Head of caudate nucleus (tissue), 42 donors: ENCODE results near the gene NSMCE1.
"Not testable (repeated sequence)": the region's sequence is repeated elsewhere in the genome, so short reads cannot be mapped to it uniquely, and the experiment has no call there.

Experiments
- DNase-seq, 42 donors: peaks; one replicate each; pipeline versions ENCODE4 v3.0.0 to v3.0.0-alpha.2; 2020 to 2021; ENCODE audit warnings: mixed read lengths in 7 of 42
- intact Hi-C: fragments of 100-400 bp; cut with DNase I; formaldehyde crosslinking; loops from one replicate; pipeline ENCODE4 v1.15.0; 2022

The NSMCE1 gene

GRCh38 chr16:27304102-27304501 lies 35.5 kb upstream of the NSMCE1 start:
- DNase-seq: peak in 1 of 42 donors; percentile 7
- intact Hi-C loops: no loop called here

DNA sequence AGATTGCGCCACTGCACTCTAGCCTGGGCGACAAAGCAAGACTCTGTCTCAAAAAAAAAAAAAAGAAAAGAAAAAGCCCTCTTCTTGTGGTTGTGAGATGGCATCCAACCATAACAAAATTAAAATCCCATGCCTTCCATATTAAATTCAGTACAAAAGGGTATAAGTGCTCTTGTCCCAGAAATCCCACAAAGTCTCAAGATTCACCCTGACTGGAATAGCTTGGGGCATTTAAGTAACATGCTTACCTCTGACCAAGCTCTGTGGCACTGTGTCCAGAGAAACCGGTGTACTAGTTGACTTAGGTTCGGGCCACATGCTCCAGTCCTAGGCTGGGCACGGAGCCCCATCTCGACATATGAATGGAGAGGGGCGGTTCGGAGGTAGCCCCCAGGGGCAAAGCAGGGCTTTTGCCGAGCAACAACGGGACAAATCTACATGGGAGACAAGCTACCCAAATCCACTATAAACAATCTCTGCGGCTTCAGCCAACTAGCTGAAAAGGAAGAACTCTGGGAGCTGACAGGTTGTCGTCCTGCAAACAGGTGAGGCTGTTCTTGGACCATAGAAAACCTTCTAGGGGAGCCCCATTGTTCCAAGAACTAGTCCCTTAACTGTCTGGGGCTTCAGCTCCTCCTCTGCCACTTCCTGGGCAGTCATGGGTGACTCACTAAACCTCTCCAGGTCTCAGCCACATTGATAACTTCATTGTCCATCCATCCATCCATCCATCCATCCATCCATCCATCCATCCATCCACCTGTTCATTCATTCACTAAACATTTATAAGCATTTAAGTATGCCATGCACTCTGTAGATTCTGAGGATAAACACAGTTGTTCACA lies 34.9 kb upstream of the NSMCE1 start:
- peak in 2 of 42 donors; percentile 2 to 16 for DNase-seq
- intact Hi-C loops: no loop called here

DNA sequence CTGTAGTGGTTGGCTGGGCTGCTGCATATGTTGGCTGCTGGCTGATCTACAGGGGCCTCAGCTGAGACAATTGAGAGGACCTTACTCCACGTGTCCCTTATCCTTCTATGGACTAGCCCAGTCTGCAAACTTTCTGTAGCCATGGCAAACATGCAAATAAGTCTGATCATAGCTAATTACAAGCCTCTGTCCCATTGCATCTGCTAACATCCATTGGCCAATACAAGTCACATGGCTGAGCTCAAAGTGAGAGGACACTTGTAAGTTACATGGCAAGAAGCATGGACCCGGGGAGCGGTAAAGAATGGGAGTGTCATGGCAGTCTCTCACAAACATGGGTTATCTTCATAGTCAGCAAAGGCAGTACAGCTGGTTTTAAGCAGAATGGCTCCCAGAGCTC lies 33.6 kb upstream of the NSMCE1 start:
- no peak for DNase-seq
- intact Hi-C loops: no loop called here

- intact Hi-C loops: no loop called here
- DNase-seq: peak in 1 of 42 donors; percentile 2
These were observed 32.8 kb upstream of the NSMCE1 start for GRCh38 chr16:27301236-27301861.

DNA sequence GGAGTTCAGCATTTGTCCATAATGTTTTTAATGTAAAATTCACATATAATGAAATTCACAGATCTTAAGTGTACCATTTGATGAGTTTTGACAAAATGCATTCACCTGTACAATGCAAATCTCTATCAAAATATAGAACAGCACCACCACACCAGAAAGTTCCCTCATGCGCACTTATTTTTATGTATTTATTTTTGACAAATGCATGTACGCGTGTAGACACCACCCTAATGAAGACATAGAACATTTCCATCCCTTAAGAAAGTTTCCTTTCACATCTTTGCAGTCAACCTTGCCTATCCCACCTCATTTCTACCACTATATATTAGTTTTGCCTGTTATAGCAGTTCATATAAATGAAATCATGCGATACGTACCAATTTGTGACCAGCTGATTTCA lies 29.6 kb upstream of the NSMCE1 start:
- intact Hi-C loops: no loop called here
- peak in 1 of 42 donors; percentile 9 for DNase-seq

- DNase-seq: peak in 2 of 42 donors; percentile 31
- intact Hi-C loops: no loop called here
These were observed 24.8 kb upstream of the NSMCE1 start for GRCh38 chr16:27293343-27293742.

GRCh38 chr16:27291722-27292240 lies 23.2 kb upstream of the NSMCE1 start:
- DNase-seq: peak in 2 of 42 donors; percentile 6 to 12
- intact Hi-C loops: no loop called here

- DNase-seq: peak in 1 of 42 donors; percentile 24
These were observed 22.5 kb upstream of the NSMCE1 start for GRCh38 chr16:27291106-27291505.

DNA sequence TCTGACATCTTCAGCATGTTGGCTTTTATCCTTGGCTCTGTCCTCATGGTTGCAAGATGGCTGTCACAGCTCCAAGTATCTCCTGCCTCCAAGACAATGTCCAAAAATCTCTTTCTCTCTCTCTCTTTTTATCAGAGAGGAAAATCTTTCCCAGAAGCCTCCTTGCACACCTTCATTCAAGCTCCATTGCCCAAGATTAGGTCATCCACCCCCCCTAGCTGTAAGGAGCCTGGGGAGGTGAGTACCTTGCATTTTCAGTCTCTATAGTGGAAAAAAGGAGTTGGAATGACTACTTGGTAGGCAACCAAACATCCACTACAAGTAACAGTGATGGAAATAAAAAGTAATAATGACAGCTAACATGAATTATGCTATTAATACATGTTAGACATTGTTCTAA lies 22.0 kb upstream of the NSMCE1 start:
- peak in 1 of 42 donors; percentile 5 for DNase-seq
- intact Hi-C loops: no loop called here

More at GRCh38 chr16:27291106-27291505, 22.5 kb upstream of the NSMCE1 start:
- intact Hi-C loops: no loop called here

- intact Hi-C loops: no loop called here
- peak in 1 of 42 donors; percentile 1 for DNase-seq
These were observed 21.1 kb upstream of the NSMCE1 start for GRCh38 chr16:27289669-27290068.

DNA sequence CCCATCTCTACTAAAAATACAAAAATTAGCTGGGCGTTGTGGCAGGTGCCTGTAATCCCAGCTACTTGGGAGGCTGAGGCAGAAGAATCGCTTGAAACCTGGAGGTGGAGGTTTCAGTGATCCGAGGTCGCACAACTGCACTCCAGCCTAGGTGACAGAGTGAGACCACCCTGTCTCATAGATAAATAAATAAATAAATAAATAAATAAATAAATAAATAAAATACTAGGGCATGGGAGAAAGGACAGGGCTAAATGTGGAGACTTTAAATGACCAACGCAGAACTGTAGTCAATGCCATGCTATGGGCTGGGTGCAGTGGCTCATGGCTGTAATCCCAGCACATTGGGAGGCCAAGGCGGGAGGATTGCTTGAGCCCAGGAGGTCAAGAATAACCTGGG lies 19.7 kb upstream of the NSMCE1 start:
- DNase-seq, intact Hi-C loops: not testable (repeated sequence)

- peak in 1 of 42 donors; percentile 35 for DNase-seq
- intact Hi-C loops: no loop called here
These were observed 19.3 kb upstream of the NSMCE1 start for GRCh38 chr16:27287887-27288286.

DNA sequence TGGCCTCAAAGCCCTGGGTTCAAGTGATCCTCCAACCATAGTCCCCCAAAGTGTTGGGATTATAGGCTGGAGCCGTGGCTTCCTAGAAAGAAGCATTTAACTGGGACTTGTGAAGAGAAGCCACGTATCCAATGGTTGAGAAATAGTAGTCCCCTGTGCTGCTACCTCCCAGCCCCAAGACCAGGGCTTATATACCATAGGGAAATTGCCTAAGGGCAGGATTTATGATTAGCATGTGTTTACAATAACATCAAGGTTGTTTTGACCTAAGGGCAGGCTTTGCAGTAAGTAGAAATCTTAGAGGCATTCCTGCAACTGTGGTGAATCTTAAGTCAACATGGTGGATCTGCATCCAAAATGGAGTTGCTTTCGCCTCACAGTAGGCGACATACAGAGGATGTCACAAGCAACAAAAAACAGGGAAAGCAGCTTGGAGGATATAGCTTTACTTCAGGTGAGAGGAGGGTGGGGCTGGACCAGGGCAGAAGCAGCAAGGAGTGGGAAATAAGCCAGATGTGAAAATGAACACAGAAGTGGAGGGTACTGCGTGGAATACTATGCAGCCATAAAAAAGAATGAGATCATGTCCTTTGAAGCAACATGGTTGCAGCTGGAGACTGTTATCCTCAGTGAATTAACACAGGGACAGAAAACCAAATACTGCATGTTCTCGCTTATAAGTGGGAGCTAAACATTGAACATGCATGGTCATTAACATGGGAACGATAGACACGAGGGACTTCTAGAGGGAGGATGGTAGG lies 18.7 kb upstream of the NSMCE1 start:
- DNase-seq: peak in 1 of 42 donors; percentile 24
- intact Hi-C loops: no loop called here

DNA sequence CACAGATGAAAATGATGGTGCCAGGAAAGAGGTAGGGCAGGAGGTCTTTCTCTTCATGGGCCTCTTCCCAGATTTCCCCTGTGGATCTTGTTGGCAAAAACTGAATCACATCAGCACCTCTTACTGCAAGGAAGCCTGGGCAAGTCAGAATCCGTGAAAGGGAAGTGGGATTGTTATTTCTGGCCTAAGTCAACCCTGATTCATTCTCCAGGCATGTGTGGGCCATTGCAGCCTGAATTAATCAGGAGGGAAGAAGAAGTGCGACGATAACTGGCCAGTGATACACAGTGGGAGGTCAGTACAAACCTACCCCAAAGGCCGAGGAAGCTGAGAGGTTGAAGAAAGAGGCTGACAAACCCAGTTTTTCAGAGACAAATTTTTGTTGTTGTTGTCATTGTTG lies 17.9 kb upstream of the NSMCE1 start:
- peak in 5 of 42 donors; percentile 12 to 42 (median 19) for DNase-seq
- intact Hi-C loops: no loop called here

DNA sequence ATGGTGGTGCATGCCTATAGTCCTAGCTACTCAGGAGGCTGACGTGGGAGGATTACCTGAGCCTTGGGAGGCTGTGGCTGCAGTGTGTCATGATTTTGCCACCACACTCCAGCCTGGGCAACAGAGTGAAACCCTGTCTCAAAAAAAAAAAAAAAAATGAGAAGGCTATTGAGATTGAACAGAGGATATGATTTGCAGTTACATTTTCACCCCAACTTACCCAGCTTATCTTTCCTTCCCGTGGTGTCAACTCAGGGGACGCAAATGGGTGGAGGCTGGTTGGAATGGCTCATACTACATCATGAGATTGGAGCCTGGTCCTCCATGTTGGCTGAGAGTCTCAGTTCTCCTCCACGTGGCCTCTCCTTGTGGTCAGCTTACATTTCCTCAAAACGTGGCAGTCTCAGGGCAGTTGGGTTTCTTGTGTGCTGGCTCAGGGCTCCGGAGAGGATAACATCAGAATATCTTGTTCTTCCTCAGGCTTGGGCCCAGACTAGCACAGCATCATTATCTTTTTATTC lies 17.2 kb upstream of the NSMCE1 start:
- DNase-seq: peak in 25 of 42 donors; percentile 8 to 58 (median 35)
- intact Hi-C loops: no loop called here

DNA sequence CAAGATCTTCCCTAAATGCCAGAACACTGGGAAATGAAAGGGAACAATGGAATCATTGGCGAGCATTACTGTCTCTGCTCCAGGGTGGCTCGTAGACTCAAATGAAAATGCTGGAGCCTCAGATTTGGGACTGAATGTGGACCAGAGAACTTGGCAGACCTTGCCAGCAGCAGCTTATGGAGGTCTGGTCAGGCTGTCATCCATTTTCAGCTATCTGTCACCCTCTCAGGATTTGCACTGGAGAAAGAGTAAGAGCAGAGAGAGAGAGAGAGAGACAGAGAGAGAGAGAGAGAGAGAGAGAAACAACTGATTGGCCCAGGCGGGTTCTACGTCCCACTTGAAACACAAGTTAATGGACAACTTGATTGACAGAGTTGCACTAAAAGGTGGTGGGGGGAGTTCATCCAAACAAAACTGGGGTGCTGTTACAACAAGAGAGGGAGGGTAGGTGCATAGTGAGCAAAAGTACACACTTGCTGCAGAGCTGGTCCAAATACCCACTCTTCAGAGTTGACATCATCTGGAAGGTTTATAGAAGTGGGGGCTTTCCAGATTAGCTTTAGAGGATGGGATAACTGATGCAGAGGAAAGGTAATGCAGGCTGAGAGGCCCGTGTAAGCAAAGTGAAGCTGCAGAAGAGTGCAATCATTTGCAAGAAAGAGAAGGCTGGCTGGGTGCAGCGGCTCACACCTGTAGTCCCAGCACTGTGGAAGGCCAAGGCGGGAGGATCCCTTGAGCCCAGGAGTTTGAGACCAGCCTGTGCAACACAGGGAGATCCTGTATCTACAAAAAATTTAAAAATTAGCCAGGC lies 16.5 kb upstream of the NSMCE1 start:
- peak in 1 of 42 donors; percentile 20 for DNase-seq
- intact Hi-C loops: no loop called here

DNA sequence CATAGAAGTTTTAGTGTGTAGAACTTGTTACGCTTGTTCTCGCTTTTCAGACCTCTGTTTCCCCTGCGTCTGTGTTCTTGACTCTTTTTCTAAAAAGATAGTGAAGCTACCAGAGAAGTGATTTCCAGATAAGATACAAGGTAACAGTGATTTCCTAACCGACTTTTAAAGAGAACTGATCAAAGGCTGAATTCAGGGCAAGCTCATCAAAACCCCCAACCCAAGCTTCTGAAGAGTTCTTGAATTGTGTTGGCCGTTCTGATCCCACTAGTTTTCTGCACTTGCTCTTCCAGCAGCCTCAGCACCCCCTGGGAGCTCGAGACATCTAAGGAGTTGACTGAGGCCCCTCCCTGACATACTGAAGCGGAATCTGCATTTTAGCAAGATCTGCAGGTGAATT lies 12.7 kb upstream of the NSMCE1 start:
- DNase-seq: peak in 1 of 42 donors; percentile 15
- intact Hi-C loops: no loop called here

GRCh38 chr16:27275394-27275793 lies 6.8 kb upstream of the NSMCE1 start:
- DNase-seq: no peak
- intact Hi-C loops: no loop called here
